Breast epithelium (tissue), 4 donors: ENCODE results near the gene DBN1. TPM values are rescaled to one million over a fixed set of nuclear protein-coding genes. Genes with fewer than 3 reads are reported as not detected.
"Not testable (repeated sequence)": the region's sequence is repeated elsewhere in the genome, so short reads cannot be mapped to it uniquely, and the experiment has no call there.

ENCODE experiments used
- DNase-seq, 2 donors: peaks; one replicate each; pipeline ENCODE4 v3.0.0-alpha.2; 2019; ENCODE audit warnings: low spot score in 2 of 2
- H3K27ac ChIP-seq, 2 donors: fragments of 200-600 bp; sonication (generic) in 1 of 2; one replicate each; pipeline ENCODE4 v1.5.1; 2016 to 2019; ENCODE audit warnings: mild to moderate bottlenecking in 1 of 2
- H3K27me3 ChIP-seq, 2 donors: fragments of 200-600 bp; sonication (generic) in 1 of 2; one replicate each; pipeline versions ENCODE4 v1.5.1 to v1.6.0; 2017 to 2019; ENCODE audit warnings: control low read depth in 1 of 2, mild to moderate bottlenecking in 1 of 2
- H3K36me3 ChIP-seq: fragments of 200-600 bp; one replicate; pipeline ENCODE4 v1.5.1; 2019
- H3K4me1 ChIP-seq, 2 donors: fragments of 200-600 bp; sonication (generic); one replicate each; pipeline ENCODE4 v1.5.1; 2016 to 2019; ENCODE audit warnings: control low read depth in 1 of 2
- H3K4me3 ChIP-seq, 3 donors: fragments of 200-600 bp; sonication (generic); 1 replicate in 2 of 3; 2 replicates in 1 of 3; pipeline ENCODE4 v1.5.1; 2016 to 2019; ENCODE audit warnings: mild to moderate bottlenecking in 3 of 3, moderate library complexity in 2 of 3
- H3K9me3 ChIP-seq, 2 donors: fragments of 200-600 bp; sonication (generic) in 1 of 2; one replicate each; pipeline ENCODE4 v1.5.1; 2016 to 2019; ENCODE audit warnings: control low read depth in 1 of 2
- CTCF ChIP-seq, 3 donors: fragments of 450-650 bp; IDR thresholded peaks; one replicate each; pipeline ENCODE4 v1.5.1; 2016 to 2017; ENCODE audit warnings: antibody characterized with exemption in 3 of 3, mild to moderate bottlenecking in 3 of 3, moderate library complexity in 3 of 3
- POLR2A ChIP-seq: fragments of 450-650 bp; IDR thresholded peaks from one replicate; pipeline ENCODE4 v1.6.1; 2016; ENCODE audit warnings: antibody characterized with exemption, mild to moderate bottlenecking, moderate library complexity
- POLR2AphosphoS5 ChIP-seq, 3 donors: sonication (generic); formaldehyde crosslinking; IDR thresholded peaks; one replicate each; pipeline ENCODE4 v1.6.1; 2017; ENCODE audit warnings: antibody characterized with exemption in 3 of 3
- intact Hi-C: fragments of 100-400 bp; cut with DNase I; formaldehyde crosslinking; loops from one replicate; pipeline ENCODE4 v1.15.1; 2023; ENCODE audit warnings: low total_unique reads
- total RNA-seq, 3 donors: library from RNA; depleted of rRNA; stranded (reverse); fragments of >200 nt; gene quantifications; one replicate each; pipeline ENCODE4 v1.1.0, GENCODE V29; 2016

Gene DBN1
- total RNA-seq, 3 donors from 2014 or later = 30.7 to 94.6 (median 61.3) TPM

DNA sequence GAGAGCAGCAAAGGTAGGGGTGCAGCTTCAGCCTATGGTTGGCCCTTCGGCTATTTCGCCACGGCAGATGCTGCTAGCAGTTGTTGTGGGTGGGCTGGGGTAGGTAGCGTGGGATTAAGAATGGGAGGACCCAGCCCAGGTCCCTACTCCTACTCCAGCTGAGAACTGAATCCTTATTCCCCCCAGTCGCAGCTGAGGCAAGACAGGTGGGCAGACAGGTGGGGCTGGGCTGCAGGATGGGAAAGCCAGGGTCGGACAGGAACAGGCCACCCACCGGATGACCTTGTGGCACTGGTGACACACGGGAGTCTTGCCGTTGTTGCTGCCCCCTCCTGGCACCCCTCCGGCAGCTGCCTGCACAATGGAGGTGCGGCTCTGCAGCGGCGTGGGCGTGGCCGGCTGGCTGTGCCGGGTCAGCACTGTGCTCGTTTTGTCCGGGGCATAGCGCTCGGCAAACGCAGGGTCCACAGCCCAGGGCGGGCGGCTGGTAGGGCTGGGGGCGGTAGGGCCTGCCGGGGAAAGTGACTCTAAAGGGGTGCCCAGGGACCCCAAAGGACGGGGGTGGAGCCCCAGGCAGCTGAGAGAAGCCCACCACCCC is 15.8 kb upstream of the DBN1 start:
- Histone ChIP-seq H3K27ac (peak overlapping the region in 1 of 2 donors; percentile 48), H3K4me3 (no peak overlapping the region), H3K9me3 (no peaks in the 10 kb centered on the region), H3K27me3 (no peaks in the 10 kb centered on the region), H3K36me3 (no peaks in the 10 kb centered on the region), H3K4me1 (peaks cover 0 to 4% of the 10 kb centered on the region in 2 donors)
- intact Hi-C loops = no loop called here
- TF ChIP-seq POLR2A (no peak), POLR2AphosphoS5 (IDR thresholded peaks at IDR 0.05) (no peak), CTCF (IDR thresholded peaks at IDR 0.05) (no peak)
- DNase-seq = no peak

DNA sequence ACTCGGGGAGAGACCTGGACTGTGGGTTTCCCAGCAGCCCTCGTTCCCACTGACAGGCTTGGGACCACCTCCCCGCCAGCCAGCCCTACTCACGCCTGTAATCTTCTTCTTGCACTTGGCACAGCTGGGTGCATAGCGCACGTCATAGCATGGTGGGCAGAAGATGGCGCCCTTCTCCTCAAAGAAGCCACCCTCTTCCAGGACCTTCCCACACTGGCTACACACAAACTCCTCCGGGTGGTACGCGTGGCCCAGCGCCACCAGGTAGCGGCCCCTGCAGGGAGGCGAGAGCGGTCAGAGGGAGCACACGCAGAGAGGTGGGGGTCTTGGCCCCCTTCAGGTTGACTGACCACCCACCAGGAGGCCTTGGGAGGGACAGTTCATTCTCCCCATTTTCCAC is 14.5 kb upstream of the DBN1 start:
- TF ChIP-seq POLR2A (no peak), CTCF (IDR thresholded peaks at IDR 0.05) (no peak), POLR2AphosphoS5 (IDR thresholded peaks at IDR 0.05) (no peak)

GRCh38 chr5:177487144-177487543 is 13.7 kb upstream of the DBN1 start:
- Histone ChIP-seq H3K27me3 (no peaks in the 10 kb centered on the region), H3K9me3 (no peaks in the 10 kb centered on the region), H3K4me1 (no peaks in the 10 kb centered on the region), H3K27ac (no peak overlapping the region), H3K4me3 (no peak overlapping the region), H3K36me3 (no peaks in the 10 kb centered on the region)
- no peak for DNase-seq
- intact Hi-C loops = no loop called here
- TF ChIP-seq POLR2A (no peak), POLR2AphosphoS5 (IDR thresholded peaks at IDR 0.05) (no peak), CTCF (IDR thresholded peaks at IDR 0.05) (no peak)

More for the DNA sequence above, 14.5 kb upstream of the DBN1 start:
- no peak overlapping the region for H3K4me3 ChIP-seq
- peaks cover 0 to 1% of the 10 kb centered on the region in 2 donors for H3K4me1 ChIP-seq
- intact Hi-C loops = no loop called here
- H3K27me3 ChIP-seq = no peaks in the 10 kb centered on the region
- no peak for DNase-seq
- no peaks in the 10 kb centered on the region for H3K36me3 ChIP-seq
- H3K27ac ChIP-seq = no peak overlapping the region
- no peaks in the 10 kb centered on the region for H3K9me3 ChIP-seq

GRCh38 chr5:177486256-177486655 is 12.8 kb upstream of the DBN1 start:
- Histone ChIP-seq H3K27ac (no peak overlapping the region), H3K9me3 (no peaks in the 10 kb centered on the region), H3K36me3 (no peaks in the 10 kb centered on the region), H3K27me3 (no peaks in the 10 kb centered on the region), H3K4me3 (no peak overlapping the region), H3K4me1 (no peaks in the 10 kb centered on the region)
- no peak for DNase-seq
- intact Hi-C loops = no loop called here
- TF ChIP-seq POLR2A (no peak), POLR2AphosphoS5 (IDR thresholded peaks at IDR 0.05) (no peak)

GRCh38 chr5:177485753-177486152 is 12.3 kb upstream of the DBN1 start:
- DNase-seq, H3K27me3 ChIP-seq, intact Hi-C loops, H3K9me3 ChIP-seq, H3K36me3 ChIP-seq, H3K4me1 ChIP-seq, H3K4me3 ChIP-seq, H3K27ac ChIP-seq: not testable (repeated sequence)

DNA sequence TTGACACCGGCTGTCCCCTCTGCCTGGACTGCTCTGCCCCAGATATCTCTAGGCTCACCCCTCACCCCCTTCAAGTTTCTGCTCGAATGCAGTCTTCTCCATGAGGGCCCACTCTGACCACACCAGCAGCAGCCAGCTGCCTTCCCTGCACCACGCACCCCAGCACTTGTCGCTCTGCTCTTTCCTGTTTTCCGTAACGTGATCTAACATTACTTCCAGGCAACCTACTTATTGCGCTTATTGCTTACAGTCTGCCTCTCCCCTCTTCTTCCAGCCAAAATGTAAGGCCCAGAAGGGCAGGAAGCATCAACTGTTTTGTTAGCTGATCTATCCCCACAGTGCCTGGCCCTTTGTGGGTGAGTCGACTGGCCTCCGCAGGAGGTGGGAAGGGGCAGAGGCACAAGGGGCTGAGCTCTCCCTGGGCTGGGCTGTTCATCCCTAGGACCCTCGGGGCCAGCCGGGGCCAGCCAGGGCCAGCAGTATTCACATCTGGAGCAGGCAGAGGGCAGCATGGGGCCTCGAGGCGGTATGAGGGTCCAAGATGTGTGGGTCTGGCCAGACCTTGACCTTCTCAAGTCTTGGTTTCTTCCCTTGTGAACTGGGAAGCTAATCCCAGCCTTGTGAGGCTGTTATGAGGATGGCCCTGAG is 11.6 kb upstream of the DBN1 start:
- Histone ChIP-seq H3K4me1 (no peaks in the 10 kb centered on the region), H3K27ac (no peak overlapping the region), H3K4me3 (no peak overlapping the region), H3K9me3 (no peaks in the 10 kb centered on the region), H3K27me3 (no peaks in the 10 kb centered on the region), H3K36me3 (no peaks in the 10 kb centered on the region)
- DNase-seq = no peak
- intact Hi-C loops = no loop called here
- TF ChIP-seq POLR2A (no peak), CTCF (IDR thresholded peaks at IDR 0.05) (no peak), POLR2AphosphoS5 (IDR thresholded peaks at IDR 0.05) (no peak)
